ENCODE data around the gene PPARGC1A. TPM values are rescaled to one million over a fixed set of nuclear protein-coding genes. Genes with fewer than 3 reads are reported as not detected.

PPARGC1A gene
- total and polyA plus RNA-seq, 10 of the 15 experiments (the other 5 are each of a cell fraction or from before 2014, with no cell fraction given), result 0.01 to 0.05 (median 0.04) TPM; not detected in 7

DNA sequence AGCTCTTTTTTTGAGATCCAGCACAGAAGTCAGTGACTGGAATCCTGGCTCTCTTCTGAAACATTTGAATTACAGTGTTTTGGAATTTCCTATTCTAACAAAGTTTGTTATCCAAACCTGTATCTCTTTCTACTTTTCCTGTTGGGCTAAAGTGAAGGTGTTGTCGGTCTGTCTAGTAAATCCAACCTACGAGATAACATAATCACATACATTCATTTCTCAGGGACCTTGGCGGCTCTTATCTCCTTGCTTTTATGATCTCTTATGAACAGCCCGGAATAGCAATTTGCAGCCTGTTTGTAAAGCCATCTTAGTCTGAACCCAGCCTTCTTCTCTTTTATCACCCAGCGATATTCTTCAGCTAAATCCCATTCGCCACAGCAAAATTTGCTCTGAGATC, 14.5 kb downstream of the PPARGC1A start:
- H3K27me3 ChIP-seq (replicated peaks in 1 of 2; ENCODE audit: control insufficient read depth in 2 of 2, insufficient read depth in 2 of 2, low read length in 1 of 2), result no peaks in the 10 kb centered on the region
- no peaks in the 10 kb centered on the region for H3K36me3 ChIP-seq (ENCODE audit: control insufficient read depth in 2 of 2, insufficient read depth in 2 of 2, low read length in 1 of 2)
- no peaks in the 10 kb centered on the region for H3K9me3 ChIP-seq (replicated peaks; ENCODE audit: control insufficient read depth, insufficient read depth, low read length)
- H3K4me3 ChIP-seq, result no peak overlapping the region
- in situ Hi-C loops (cut with MboI) (no loop called here), intact Hi-C loops (cut with micrococcal nuclease; ENCODE audit: unreplicated experiment) (no loop called here)
- H3K9ac ChIP-seq (ENCODE audit: control insufficient read depth, insufficient read depth, low read length), result no peak overlapping the region
- 11% methylated on average over 6 of the region's 6 CpGs for WGBS (ENCODE audit: insufficient coverage, insufficient replicate concordance, low lambda C conversion rate, missing lambda C conversion rate)
- BruUV-seq (replicated peaks), result no TSS peak
- TF ChIP-seq TCF7 (IDR thresholded peaks at IDR 0.05; ENCODE audit: borderline replicate concordance) (no peak), CBX5 (IDR thresholded peaks at IDR 0.05; ENCODE audit: low read depth) (no peak)
- no peaks in the 10 kb centered on the region for H4K20me1 ChIP-seq (ENCODE audit: control insufficient read depth, insufficient read depth)
- RAD21 ChIA-PET (ENCODE audit: unreplicated experiment), result no interaction called here
- H3K4me1 ChIP-seq (ENCODE audit: control insufficient read depth, insufficient read depth, low read length), result no peaks in the 10 kb centered on the region
- CTCF ChIA-PET, result interaction anchor here (0.9 kb wide), 1 partner anchor 14 kb away, joined by 3 read pairs; the partner anchor contains the start of gene PPARGC1A
- no peaks in the 10 kb centered on the region for H3K79me2 ChIP-seq (ENCODE audit: control insufficient read depth, insufficient read depth, low read length)
- no peak overlapping the region for H2AFZ ChIP-seq (ENCODE audit: control insufficient read depth, low read depth, low read length)
- no peak overlapping the region for H3K4me2 ChIP-seq (ENCODE audit: control insufficient read depth, insufficient read depth)
- ATAC-seq (no peak), FAIRE-seq (no peak), DNase-seq (ENCODE audit: low read depth, low spot score) (no peak)
- POLR2A ChIA-PET, result no interaction called here
- SMC1A ChIA-PET (ENCODE audit: uncharacterized antibody, unreplicated experiment), result interaction anchor here (1.1 kb wide), 1 partner anchor 751 kb away, joined by 3 read pairs; no protein-coding TSS in a partner anchor
- H3K27ac ChIP-seq (ENCODE audit: control insufficient read depth, insufficient read depth), result no peak overlapping the region

DNA sequence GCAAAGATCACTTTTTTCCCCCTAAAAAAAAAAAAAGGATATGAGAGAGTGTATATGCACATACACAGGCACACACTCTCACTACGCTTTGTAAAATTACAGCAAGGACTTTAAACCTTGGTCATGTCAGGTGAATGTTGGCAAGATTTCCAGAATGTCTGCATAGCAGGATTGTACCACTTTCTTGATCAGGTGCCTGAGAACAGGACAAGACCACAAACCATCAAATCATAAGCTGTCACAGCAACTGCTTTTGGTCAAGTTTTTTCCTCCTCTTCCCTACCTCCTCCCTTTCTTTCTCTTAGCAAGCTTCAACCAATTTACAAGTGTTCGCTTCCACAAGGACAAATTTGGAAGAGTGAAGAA, 15.3 kb downstream of the PPARGC1A start:
- H3K9ac ChIP-seq (ENCODE audit: control insufficient read depth, insufficient read depth, low read length), result no peak overlapping the region
- H4K20me1 ChIP-seq (ENCODE audit: control insufficient read depth, insufficient read depth), result no peaks in the 10 kb centered on the region
- no TSS peak for BruUV-seq (replicated peaks)
- no peaks in the 10 kb centered on the region for H3K79me2 ChIP-seq (ENCODE audit: control insufficient read depth, insufficient read depth, low read length)
- SMC1A ChIA-PET (ENCODE audit: uncharacterized antibody, unreplicated experiment), result interaction anchor here (0.7 to 1.1 kb wide), 3 partner anchors 8 to 750 kb away, joined by 3 to 5 read pairs (median 3); no protein-coding TSS in a partner anchor
- no peaks in the 10 kb centered on the region for H3K36me3 ChIP-seq (ENCODE audit: control insufficient read depth in 2 of 2, insufficient read depth in 2 of 2, low read length in 1 of 2)
- in situ Hi-C loops (cut with MboI) (no loop called here), intact Hi-C loops (cut with micrococcal nuclease; ENCODE audit: unreplicated experiment) (no loop called here)
- RAD21 ChIA-PET (ENCODE audit: unreplicated experiment), result no interaction called here
- H2AFZ ChIP-seq (ENCODE audit: control insufficient read depth, low read depth, low read length), result no peak overlapping the region
- WGBS (ENCODE audit: insufficient coverage, insufficient replicate concordance, low lambda C conversion rate, missing lambda C conversion rate), result 9% methylated on average over 2 of the region's 2 CpGs
- H3K4me2 ChIP-seq (ENCODE audit: control insufficient read depth, insufficient read depth), result no peak overlapping the region
- H3K9me3 ChIP-seq (replicated peaks; ENCODE audit: control insufficient read depth, insufficient read depth, low read length), result no peaks in the 10 kb centered on the region
- FAIRE-seq (no peak), ATAC-seq (no peak), DNase-seq (ENCODE audit: low read depth, low spot score) (no peak)
- POLR2A ChIA-PET, result no interaction called here
- no peaks in the 10 kb centered on the region for H3K27me3 ChIP-seq (replicated peaks in 1 of 2; ENCODE audit: control insufficient read depth in 2 of 2, insufficient read depth in 2 of 2, low read length in 1 of 2)
- CTCF ChIA-PET, result interaction anchor here (0.6 to 0.9 kb wide), 2 partner anchors 15 to 22 kb away, joined by 3 read pairs; partner anchors contain the start of gene PPARGC1A
- H3K4me3 ChIP-seq, result no peak overlapping the region
- no peaks in the 10 kb centered on the region for H3K4me1 ChIP-seq (ENCODE audit: control insufficient read depth, insufficient read depth, low read length)
- no peak overlapping the region for H3K27ac ChIP-seq (ENCODE audit: control insufficient read depth, insufficient read depth)
- TF ChIP-seq HDGF (IDR thresholded peaks at IDR 0.05) (no peak), CHD2 (IDR thresholded peaks at IDR 0.05; ENCODE audit: borderline replicate concordance, low read depth, low read length) (no peak), MXI1 (IDR thresholded peaks at IDR 0.05; ENCODE audit: low read depth, low read length) (no peak), SP1 (IDR thresholded peaks at IDR 0.05; ENCODE audit: low read depth, low read length) (no peak), NR2F1 (conservative IDR thresholded peaks at IDR 0.05) (no peak), PAX5 (IDR thresholded peaks at IDR 0.05; ENCODE audit: borderline replicate concordance, low read depth, low read length) (no peak), NFIC (IDR thresholded peaks at IDR 0.05; ENCODE audit: low read depth, low read length) (no peak), NBN (IDR thresholded peaks at IDR 0.05) (no peak), MTA3 (IDR thresholded peaks at IDR 0.05; ENCODE audit: borderline replicate concordance, low read length) (no peak), SMARCA5 (IDR thresholded peaks at IDR 0.05) (no peak), HDAC6 (IDR thresholded peaks at IDR 0.05; ENCODE audit: unreplicated experiment) (no peak)
- TF ChIP-seq, protein P1, sequence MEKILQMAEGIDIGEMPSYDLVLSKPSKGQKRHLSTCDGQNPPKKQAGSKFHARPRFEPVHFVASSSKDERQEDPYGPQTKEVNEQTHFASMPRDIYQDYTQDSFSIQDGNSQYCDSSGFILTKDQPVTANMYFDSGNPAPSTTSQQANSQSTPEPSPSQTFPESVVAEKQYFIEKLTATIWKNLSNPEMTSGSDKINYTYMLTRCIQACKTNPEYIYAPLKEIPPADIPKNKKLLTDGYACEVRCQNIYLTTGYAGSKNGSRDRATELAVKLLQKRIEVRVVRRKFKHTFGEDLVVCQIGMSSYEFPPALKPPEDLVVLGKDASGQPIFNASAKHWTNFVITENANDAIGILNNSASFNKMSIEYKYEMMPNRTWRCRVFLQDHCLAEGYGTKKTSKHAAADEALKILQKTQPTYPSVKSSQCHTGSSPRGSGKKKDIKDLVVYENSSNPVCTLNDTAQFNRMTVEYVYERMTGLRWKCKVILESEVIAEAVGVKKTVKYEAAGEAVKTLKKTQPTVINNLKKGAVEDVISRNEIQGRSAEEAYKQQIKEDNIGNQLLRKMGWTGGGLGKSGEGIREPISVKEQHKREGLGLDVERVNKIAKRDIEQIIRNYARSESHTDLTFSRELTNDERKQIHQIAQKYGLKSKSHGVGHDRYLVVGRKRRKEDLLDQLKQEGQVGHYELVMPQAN (conservative IDR thresholded peaks at IDR 0.05), result no peak
- TF ChIP-seq, protein P2, sequence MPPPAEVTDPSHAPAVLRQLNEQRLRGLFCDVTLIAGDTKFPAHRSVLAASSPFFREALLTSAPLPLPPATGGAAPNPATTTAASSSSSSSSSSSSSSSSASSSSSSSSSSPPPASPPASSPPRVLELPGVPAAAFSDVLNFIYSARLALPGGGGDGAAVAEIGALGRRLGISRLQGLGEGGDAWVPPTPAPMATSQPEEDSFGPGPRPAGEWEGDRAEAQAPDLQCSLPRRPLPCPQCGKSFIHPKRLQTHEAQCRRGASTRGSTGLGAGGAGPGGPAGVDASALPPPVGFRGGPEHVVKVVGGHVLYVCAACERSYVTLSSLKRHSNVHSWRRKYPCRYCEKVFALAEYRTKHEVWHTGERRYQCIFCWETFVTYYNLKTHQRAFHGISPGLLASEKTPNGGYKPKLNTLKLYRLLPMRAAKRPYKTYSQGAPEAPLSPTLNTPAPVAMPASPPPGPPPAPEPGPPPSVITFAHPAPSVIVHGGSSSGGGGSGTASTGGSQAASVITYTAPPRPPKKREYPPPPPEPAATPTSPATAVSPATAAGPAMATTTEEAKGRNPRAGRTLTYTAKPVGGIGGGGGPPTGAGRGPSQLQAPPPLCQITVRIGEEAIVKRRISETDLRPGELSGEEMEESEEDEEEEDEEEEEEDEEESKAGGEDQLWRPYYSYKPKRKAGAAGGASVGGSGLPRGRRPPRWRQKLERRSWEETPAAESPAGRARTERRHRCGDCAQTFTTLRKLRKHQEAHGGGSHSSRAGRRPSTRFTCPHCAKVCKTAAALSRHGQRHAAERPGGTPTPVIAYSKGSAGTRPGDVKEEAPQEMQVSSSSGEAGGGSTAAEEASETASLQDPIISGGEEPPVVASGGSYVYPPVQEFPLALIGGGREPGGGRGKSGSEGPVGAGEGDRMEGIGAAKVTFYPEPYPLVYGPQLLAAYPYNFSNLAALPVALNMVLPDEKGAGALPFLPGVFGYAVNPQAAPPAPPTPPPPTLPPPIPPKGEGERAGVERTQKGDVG (CRISPR knock-in tag; IDR thresholded peaks at IDR 0.05), result no peak
